Chondrocyte (in vitro differentiated cells): ENCODE results near the gene CDK5. TPM values are rescaled to one million over a fixed set of nuclear protein-coding genes. Genes with fewer than 3 reads are reported as not detected.
"Not testable (repeated sequence)": the region's sequence is repeated elsewhere in the genome, so short reads cannot be mapped to it uniquely, and the experiment has no call there.

Source experiments
- DNase-seq: peaks from one replicate; pipeline ENCODE4 v3.0.0; 2021; ENCODE audit warnings: mixed read lengths, low spot score
- H3K27ac Mint-ChIP-seq: one replicate; pipeline ENCODE4 v1.8.0; 2021; ENCODE audit warnings: mild to moderate bottlenecking, moderate library complexity, mixed read lengths; ENCODE audit not compliant: unreplicated experiment
- H3K27me3 Mint-ChIP-seq: 2 replicates; pipeline ENCODE4 v1.8.0; 2021; ENCODE audit warnings: low read depth, mixed read lengths
- H3K36me3 Mint-ChIP-seq: 2 replicates; pipeline ENCODE4 v1.8.0; 2021; ENCODE audit warnings: low read depth, mixed read lengths
- H3K4me1 Mint-ChIP-seq: 2 replicates; pipeline ENCODE4 v1.8.0; 2021; ENCODE audit warnings: low read depth, mild to moderate bottlenecking, mixed read lengths
- H3K4me3 Mint-ChIP-seq: one replicate; pipeline ENCODE4 v1.8.0; 2021; ENCODE audit warnings: mild to moderate bottlenecking, moderate library complexity, mixed read lengths; ENCODE audit not compliant: unreplicated experiment
- H3K9me3 Mint-ChIP-seq: 2 replicates; pipeline ENCODE4 v1.8.0; 2021; ENCODE audit warnings: low read depth, mixed read lengths
- CTCF ChIP-seq: fragments of 200-600 bp; sonication (generic); IDR thresholded peaks from 2 replicates; pipeline ENCODE4 v1.5.0; 2021; ENCODE audit warnings: antibody characterized with exemption, mild to moderate bottlenecking, moderate library complexity
- total RNA-seq: library from RNA; stranded (reverse); gene quantifications from 3 replicates; pipeline ENCODE4 v1.2.1, GENCODE V29; 2021

CDK5 gene
- total RNA-seq, 1 donor from 2014 or later, result 24.0 TPM

DNA sequence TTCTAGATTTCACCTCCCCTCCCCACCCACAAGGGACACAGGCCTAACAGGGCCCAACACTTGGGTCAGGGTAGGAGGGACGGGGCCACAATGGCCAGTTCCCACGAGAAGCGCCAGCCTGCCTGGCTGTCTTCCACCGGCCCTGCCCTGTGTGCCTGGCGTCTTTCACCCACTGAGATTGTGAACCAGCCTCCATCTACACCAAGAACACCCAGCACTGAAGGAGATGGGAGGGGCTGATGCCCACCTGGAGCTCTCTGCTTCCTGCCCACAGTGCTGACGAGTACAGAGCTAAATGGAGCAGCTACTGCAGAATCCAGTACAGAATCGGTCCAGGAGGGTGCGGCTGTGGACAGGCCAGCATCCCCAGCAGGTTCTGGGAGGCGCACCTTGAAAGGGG, 11.7 kb downstream of the CDK5 start:
- peaks cover 26% of the 10 kb centered on the region for H3K4me1 Mint-ChIP-seq
- H3K4me3 Mint-ChIP-seq, result no peak overlapping the region
- H3K9me3 Mint-ChIP-seq, result no peaks in the 10 kb centered on the region
- no peak overlapping the region for H3K27ac Mint-ChIP-seq
- no peaks in the 10 kb centered on the region for H3K36me3 Mint-ChIP-seq
- no peak for TF ChIP-seq CTCF
- DNase-seq, result no peak
- no peaks in the 10 kb centered on the region for H3K27me3 Mint-ChIP-seq

- no peak overlapping the region for H3K4me3 Mint-ChIP-seq
- TF ChIP-seq CTCF, result no peak
- no peak for DNase-seq
- H3K27ac Mint-ChIP-seq, result no peak overlapping the region
- no peaks in the 10 kb centered on the region for H3K9me3 Mint-ChIP-seq
- no peaks in the 10 kb centered on the region for H3K27me3 Mint-ChIP-seq
- no peaks in the 10 kb centered on the region for H3K36me3 Mint-ChIP-seq
- H3K4me1 Mint-ChIP-seq, result peaks cover 26% of the 10 kb centered on the region
Measured at GRCh38 chr7:151045262-151045661, 12.4 kb downstream of the CDK5 start.

GRCh38 chr7:151043959-151044358, 13.7 kb downstream of the CDK5 start:
- no peaks in the 10 kb centered on the region for H3K9me3 Mint-ChIP-seq
- no peaks in the 10 kb centered on the region for H3K36me3 Mint-ChIP-seq
- H3K4me3 Mint-ChIP-seq, result no peak overlapping the region
- no peak for TF ChIP-seq CTCF
- no peak overlapping the region for H3K27ac Mint-ChIP-seq
- DNase-seq, result no peak
- no peaks in the 10 kb centered on the region for H3K27me3 Mint-ChIP-seq
- peaks cover 39% of the 10 kb centered on the region for H3K4me1 Mint-ChIP-seq

GRCh38 chr7:151043449-151043848, 14.2 kb downstream of the CDK5 start:
- H3K27me3 Mint-ChIP-seq, H3K9me3 Mint-ChIP-seq, H3K4me3 Mint-ChIP-seq, H3K27ac Mint-ChIP-seq, H3K36me3 Mint-ChIP-seq, DNase-seq: not testable (repeated sequence)
- H3K4me1 Mint-ChIP-seq, result peaks cover 44% of the 10 kb centered on the region

DNA sequence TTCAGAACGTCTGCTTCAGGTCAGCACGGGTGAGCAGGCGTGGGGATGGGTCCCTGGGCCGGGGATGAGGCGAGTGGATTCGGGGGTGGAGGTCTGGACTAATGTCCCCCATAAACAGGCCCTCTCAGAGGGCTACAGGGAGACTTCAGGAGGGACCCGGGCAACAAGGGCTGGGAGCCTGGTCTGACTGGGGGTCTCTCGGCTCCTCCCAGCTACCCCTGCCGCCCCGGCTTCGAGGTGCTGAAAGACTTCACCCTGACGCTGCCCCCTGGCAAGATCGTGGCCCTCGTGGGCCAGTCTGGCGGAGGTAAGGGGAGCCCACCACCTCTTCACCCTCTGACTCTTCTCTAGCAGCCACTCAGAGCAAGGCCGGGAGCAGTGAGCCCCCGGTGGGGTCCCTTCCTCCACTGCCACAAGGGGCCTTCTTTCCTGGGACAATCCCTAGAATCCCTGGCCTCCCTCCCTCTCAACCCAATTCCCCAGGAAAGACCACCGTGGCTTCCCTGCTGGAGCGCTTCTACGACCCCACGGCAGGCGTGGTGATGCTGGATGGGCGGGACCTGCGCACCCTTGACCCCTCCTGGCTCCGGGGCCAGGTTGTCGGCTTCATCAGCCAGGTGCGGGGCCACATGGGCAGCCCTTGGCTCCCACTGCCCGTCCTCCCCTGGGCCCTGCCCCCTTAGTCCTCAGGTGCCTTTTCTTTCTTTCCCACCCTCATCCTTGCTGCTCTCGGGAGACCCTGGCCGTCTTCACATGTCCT, 16.9 kb downstream of the CDK5 start:
- Mint-ChIP-seq H3K27ac (no peak overlapping the region), H3K4me1 (peaks cover 32% of the 10 kb centered on the region), H3K4me3 (no peak overlapping the region), H3K9me3 (no peaks in the 10 kb centered on the region), H3K36me3 (no peaks in the 10 kb centered on the region), H3K27me3 (no peaks in the 10 kb centered on the region)
- DNase-seq, result no peak
- no peak for TF ChIP-seq CTCF
